ENCODE measurements around the gene TSC2.
"Not testable (repeated sequence)": the region's sequence is repeated elsewhere in the genome, so short reads cannot be mapped to it uniquely, and the experiment has no call there.

- not testable (repeated sequence) for TF ChIP-seq CTCF, POLR2A, POLR2AphosphoS5 (IDR thresholded peaks at IDR 0.05)
Observed at GRCh38 chr16:2117960-2118722, 70.4 kb downstream of the TSC2 start.

Data from breast epithelium (tissue), 3 donors.